CD4-positive, alpha-beta memory T cell (primary cell): ENCODE measurements around the gene S100A3. TPM values are rescaled to one million over a fixed set of nuclear protein-coding genes. Genes with fewer than 3 reads are reported as not detected.
A peak's percentile ranks its signal among the peaks of the same experiment; 100 is the strongest.

Experiments used
- CTCF ChIA-PET: fragments of 350-600 bp; sonication (Branson Sonifier 250); formaldehyde crosslinking; loops from one replicate; lab custom pipeline; 2021; ENCODE audit warnings: inconsistent platforms; ENCODE audit not compliant: partially characterized antibody; lab: Charles Lee
- POLR2A ChIA-PET: fragments of 350-600 bp; sonication (Branson Sonifier 250); formaldehyde crosslinking; loops from one replicate; lab custom pipeline; 2021; ENCODE audit not compliant: partially characterized antibody; lab: Charles Lee
- DNase-seq, 5 donors: peaks; one replicate each; pipeline versions ENCODE4 v3.0.0 to v3.0.0-alpha.2; 2020 to 2022; ENCODE audit warnings: mixed read lengths in 1 of 5
- H3K27ac ChIP-seq: one replicate; pipeline ENCODE4 v1.7.0; 2013; ENCODE audit warnings: low read depth, low read length
- H3K27me3 ChIP-seq: 2 replicates; pipeline ENCODE4 v1.7.0; 2013; ENCODE audit warnings: mild to moderate bottlenecking, low read length, moderate library complexity; ENCODE audit not compliant: insufficient read depth
- H3K36me3 ChIP-seq: 2 replicates; pipeline ENCODE4 v1.7.0; 2013; ENCODE audit warnings: mild to moderate bottlenecking, low read length, moderate library complexity; ENCODE audit not compliant: insufficient read depth
- H3K4me1 ChIP-seq: 2 replicates; pipeline ENCODE4 v1.7.0; 2013; ENCODE audit warnings: mild to moderate bottlenecking, low read length, moderate library complexity; ENCODE audit not compliant: insufficient read depth
- H3K4me3 ChIP-seq, 2 donors: one replicate each; pipeline ENCODE4 v1.7.0; 2013; ENCODE audit warnings: low read length in 2 of 2, mild to moderate bottlenecking in 1 of 2
- H3K9me3 ChIP-seq, 2 donors: one replicate each; pipeline ENCODE4 v1.7.0; 2013; ENCODE audit warnings: low read length in 2 of 2, control low read depth in 1 of 2; ENCODE audit not compliant: control insufficient read depth in 1 of 2
- H3K27ac Mint-ChIP-seq, 7 donors: one replicate each; pipeline ENCODE4 v1.8.0; 2020 to 2021; ENCODE audit warnings: mixed read lengths in 7 of 7, mild to moderate bottlenecking in 6 of 7, inconsistent platforms in 3 of 7, moderate library complexity in 3 of 7
- H3K27me3 Mint-ChIP-seq, 2 donors: one replicate each; pipeline ENCODE4 v1.8.0; 2020 to 2021; ENCODE audit warnings: mixed read lengths in 2 of 2
- H3K36me3 Mint-ChIP-seq, 2 donors: one replicate each; pipeline ENCODE4 v1.8.0; 2020 to 2021; ENCODE audit warnings: mixed read lengths in 2 of 2, inconsistent platforms in 1 of 2, mild to moderate bottlenecking in 1 of 2
- H3K4me1 Mint-ChIP-seq, 4 donors: one replicate each; pipeline ENCODE4 v1.8.0; 2020 to 2021; ENCODE audit warnings: mixed read lengths in 4 of 4, mild to moderate bottlenecking in 1 of 4
- H3K4me3 Mint-ChIP-seq, 8 donors: one replicate each; pipeline ENCODE4 v1.8.0; 2020 to 2021; ENCODE audit warnings: mixed read lengths in 8 of 8, mild to moderate bottlenecking in 7 of 8, moderate library complexity in 6 of 8, inconsistent platforms in 3 of 8
- H3K9me3 Mint-ChIP-seq, 8 donors: one replicate each; pipeline ENCODE4 v1.8.0; 2020 to 2021; ENCODE audit warnings: mixed read lengths in 8 of 8, mild to moderate bottlenecking in 5 of 8, inconsistent platforms in 3 of 8, moderate library complexity in 1 of 8
- intact Hi-C: fragments of 100-400 bp; cut with micrococcal nuclease; formaldehyde crosslinking; loops from one replicate; pipeline ENCODE4 v1.15.1; 2023
- polyA plus RNA-seq, 2 donors: library from polyadenylated mRNA; unstranded; fragments of 300-500 nt; fragmentation: Illumina TruSeq; gene quantifications; one replicate each; pipeline ENCODE4 v1.2.3, GENCODE V29; 2021
- total RNA-seq, 2 experiments: library from RNA; stranded (reverse); gene quantifications; one replicate each; pipeline ENCODE4 v1.2.3, GENCODE V29; 2021

S100A3 gene
- total and polyA plus RNA-seq, 4 experiments from 2014 or later: not detected

GRCh38 chr1:153509729-153510354, 39.2 kb downstream of the S100A3 start:
- Mint-ChIP-seq H3K27me3 (no peaks in the 10 kb centered on the region), H3K4me1 (peaks cover 3 to 6% (median 5%) of the 10 kb centered on the region in 4 donors), H3K27ac (peak overlapping the region in 1 of 7 donors; percentile 19), H3K9me3 (no peaks in the 10 kb centered on the region), H3K4me3 (no peak overlapping the region), H3K36me3 (no peaks in the 10 kb centered on the region)
- Histone ChIP-seq H3K27me3 (no peaks in the 10 kb centered on the region), H3K4me3 (no peak overlapping the region), H3K9me3 (no peaks in the 10 kb centered on the region), H3K4me1 (no peaks in the 10 kb centered on the region), H3K36me3 (no peaks in the 10 kb centered on the region), H3K27ac (no peak overlapping the region)
- CTCF ChIA-PET: interaction anchor here (0.6 to 12.4 kb wide), 24 partner anchors 11 to 476 kb away, joined by 3 to 243 read pairs (median 4); partner anchors contain the start of genes RAB13, S100A14, S100A2 and S100A4
- POLR2A ChIA-PET: interaction anchor here (1.0 to 3.3 kb wide), 7 partner anchors 22 to 481 kb away, joined by 3 to 18 read pairs (median 8); partner anchors contain the start of genes RPS27, S100A5 and S100A6
- DNase-seq: peak; percentile 52 to 66 (median 58)
- intact Hi-C loops: loop anchor here (1.0 to 2.0 kb wide), 3 partner anchors 107 to 477 kb away; partner anchors contain the start of gene RAB13

- Mint-ChIP-seq H3K9me3 (no peaks in the 10 kb centered on the region), H3K36me3 (no peaks in the 10 kb centered on the region), H3K4me1 (peaks cover 3 to 6% (median 5%) of the 10 kb centered on the region in 4 donors), H3K27me3 (no peaks in the 10 kb centered on the region), H3K4me3 (no peak overlapping the region), H3K27ac (no peak overlapping the region)
- ChIA-PET POLR2A (interaction anchor here (3.3 kb wide), 1 partner anchor 23 kb away, joined by 18 read pairs; no protein-coding TSS in a partner anchor), CTCF (interaction anchor here (1.1 to 12.4 kb wide), 10 partner anchors 12 to 225 kb away, joined by 3 to 243 read pairs (median 36); partner anchors contain the start of genes S100A14, S100A2 and S100A4)
- H3K27me3 ChIP-seq: no peaks in the 10 kb centered on the region
- H3K27ac ChIP-seq: no peak overlapping the region
- H3K36me3 ChIP-seq: no peaks in the 10 kb centered on the region
- no peaks in the 10 kb centered on the region for H3K4me1 ChIP-seq
- H3K4me3 ChIP-seq: no peak overlapping the region
- intact Hi-C loops: loop anchor here (1.0 kb wide), 2 partner anchors 108 to 240 kb away; no protein-coding TSS in a partner anchor
- DNase-seq: no peak
- no peaks in the 10 kb centered on the region for H3K9me3 ChIP-seq
Observed at GRCh38 chr1:153509036-153509435, 40.0 kb downstream of the S100A3 start.

- intact Hi-C loops: no loop called here
- no peaks in the 10 kb centered on the region for H3K27me3 ChIP-seq
- H3K9me3 ChIP-seq: no peaks in the 10 kb centered on the region
- ChIA-PET CTCF (interaction anchor here (1.3 to 12.4 kb wide), 9 partner anchors 13 to 478 kb away, joined by 3 to 243 read pairs (median 11); partner anchors contain the start of genes RAB13, S100A14 and S100A2), POLR2A (interaction anchor here (1.0 kb wide), 1 partner anchor 61 kb away, joined by 3 read pairs; no protein-coding TSS in a partner anchor)
- no peak overlapping the region for H3K27ac ChIP-seq
- Mint-ChIP-seq H3K27ac (peak overlapping the region in 1 of 7 donors; percentile 68), H3K36me3 (no peaks in the 10 kb centered on the region), H3K9me3 (no peaks in the 10 kb centered on the region), H3K4me3 (no peak overlapping the region), H3K4me1 (peaks cover 3 to 6% (median 5%) of the 10 kb centered on the region in 4 donors), H3K27me3 (no peaks in the 10 kb centered on the region)
- no peaks in the 10 kb centered on the region for H3K4me1 ChIP-seq
- H3K4me3 ChIP-seq: no peak overlapping the region
- no peaks in the 10 kb centered on the region for H3K36me3 ChIP-seq
- no peak for DNase-seq
Observed at GRCh38 chr1:153507926-153508583, 41.0 kb downstream of the S100A3 start.

GRCh38 chr1:153506831-153507413, 42.1 kb downstream of the S100A3 start:
- no peaks in the 10 kb centered on the region for H3K36me3 Mint-ChIP-seq
- H3K9me3 Mint-ChIP-seq: no peaks in the 10 kb centered on the region
- H3K4me1 Mint-ChIP-seq: peaks cover 3 to 6% (median 5%) of the 10 kb centered on the region in 4 donors
- CTCF ChIA-PET: interaction anchor here (0.8 to 12.4 kb wide), 7 partner anchors 12 to 110 kb away, joined by 3 to 243 read pairs (median 11); partner anchors contain the start of genes S100A14 and S100A2
- no peak overlapping the region for H3K4me3 ChIP-seq
- POLR2A ChIA-PET: interaction anchor here (1.0 kb wide), 1 partner anchor 62 kb away, joined by 3 read pairs; no protein-coding TSS in a partner anchor
- no peak overlapping the region for H3K27ac Mint-ChIP-seq
- no peak for DNase-seq
- H3K27me3 ChIP-seq: no peaks in the 10 kb centered on the region
- no peaks in the 10 kb centered on the region for H3K36me3 ChIP-seq
- H3K4me3 Mint-ChIP-seq: no peak overlapping the region
- no peaks in the 10 kb centered on the region for H3K4me1 ChIP-seq
- intact Hi-C loops: no loop called here
- H3K27me3 Mint-ChIP-seq: no peaks in the 10 kb centered on the region
- H3K9me3 ChIP-seq: no peaks in the 10 kb centered on the region
- no peak overlapping the region for H3K27ac ChIP-seq

- no peaks in the 10 kb centered on the region for H3K36me3 Mint-ChIP-seq
Observed at GRCh38 chr1:153506386-153506785, 42.7 kb downstream of the S100A3 start.

GRCh38 chr1:153505576-153505975, 43.5 kb downstream of the S100A3 start:
- Mint-ChIP-seq H3K27ac (no peak overlapping the region), H3K9me3 (no peaks in the 10 kb centered on the region), H3K36me3 (no peaks in the 10 kb centered on the region), H3K27me3 (peaks cover 0 to 1% of the 10 kb centered on the region in 2 donors), H3K4me3 (no peak overlapping the region), H3K4me1 (no peaks in the 10 kb centered on the region)
- no peak overlapping the region for H3K4me3 ChIP-seq
- H3K27me3 ChIP-seq: no peaks in the 10 kb centered on the region
- no peaks in the 10 kb centered on the region for H3K9me3 ChIP-seq
- POLR2A ChIA-PET: no interaction called here
- intact Hi-C loops: no loop called here
- CTCF ChIA-PET: interaction anchor here (7.7 to 12.4 kb wide), 2 partner anchors 65 to 112 kb away, joined by 142 to 243 read pairs; partner anchors contain the start of gene S100A14
- H3K36me3 ChIP-seq: no peaks in the 10 kb centered on the region
- H3K27ac ChIP-seq: no peak overlapping the region
- DNase-seq: no peak
- no peaks in the 10 kb centered on the region for H3K4me1 ChIP-seq

More at GRCh38 chr1:153506386-153506785, 42.7 kb downstream of the S100A3 start:
- POLR2A ChIA-PET: no interaction called here
- CTCF ChIA-PET: interaction anchor here (0.8 to 12.4 kb wide), 4 partner anchors 11 to 111 kb away, joined by 4 to 243 read pairs (median 73); partner anchors contain the start of gene S100A14
- intact Hi-C loops: no loop called here
- Histone ChIP-seq H3K9me3 (no peaks in the 10 kb centered on the region), H3K27me3 (no peaks in the 10 kb centered on the region), H3K27ac (no peak overlapping the region), H3K4me3 (no peak overlapping the region), H3K4me1 (no peaks in the 10 kb centered on the region), H3K36me3 (no peaks in the 10 kb centered on the region)
- Mint-ChIP-seq H3K27me3 (no peaks in the 10 kb centered on the region), H3K4me1 (peaks cover 3 to 6% (median 4%) of the 10 kb centered on the region in 4 donors), H3K27ac (no peak overlapping the region), H3K4me3 (no peak overlapping the region), H3K9me3 (no peaks in the 10 kb centered on the region)
- DNase-seq: no peak
